PFSK-1 (cell line): ENCODE results near the gene TNIP1.

Source experiments
- POLR2AphosphoS5 ChIP-seq: IDR thresholded peaks from 2 replicates; pipeline ENCODE4 v1.6.1; 2012; ENCODE audit warnings: low read depth, mild to moderate bottlenecking, control low read depth, low read length, moderate library complexity
- REST ChIP-seq, 2 experiments: IDR thresholded peaks; 2 replicates each; pipeline versions ENCODE4 v1.6.1 to v1.8.0; 2011 to 2012; ENCODE audit warnings: low read depth in 2 of 2, low read length in 2 of 2, control low read depth in 1 of 2, inconsistent platforms in 1 of 2, mild to moderate bottlenecking in 1 of 2, moderate library complexity in 1 of 2; ENCODE audit not compliant: insufficient read depth in 1 of 2
- TAF1 ChIP-seq: IDR thresholded peaks from 2 replicates; pipeline ENCODE4 v1.6.1; 2012; ENCODE audit warnings: low read length, control low read depth, borderline replicate concordance; ENCODE audit not compliant: insufficient read depth

- no peak for TF ChIP-seq TAF1
- no peak for TF ChIP-seq REST (IDR thresholded peaks at IDR 0.05; ENCODE audit: insufficient read depth in 1 of 2, low read depth in 2 of 2, low read length in 2 of 2)
- TF ChIP-seq POLR2AphosphoS5: no peak
Measured at GRCh38 chr5:151106043-151106442, 25.2 kb upstream of the TNIP1 start.
